Loucy (cell line): ENCODE results near the gene DUSP22.
A peak's percentile ranks its signal among the peaks of the same experiment; 100 is the strongest.

Source experiments
- H2AFZ ChIP-seq: fragments of 200-600 bp; sonication (generic); 2 replicates; pipeline ENCODE4 v1.6.0; 2016; ENCODE audit warnings: antibody characterized with exemption, mild to moderate bottlenecking, low read length, moderate library complexity
- H3F3A ChIP-seq: fragments of 200-600 bp; 2 replicates; pipeline ENCODE4 v1.6.0; 2016; ENCODE audit warnings: antibody characterized with exemption, low read depth, mild to moderate bottlenecking
- H3K27me3 ChIP-seq: fragments of 200-600 bp; sonication (generic); 2 replicates; pipeline ENCODE4 v1.6.1; 2014; ENCODE audit warnings: low read length, mild to moderate bottlenecking; ENCODE audit not compliant: insufficient read depth, poor library complexity, severe bottlenecking
- H3K36me3 ChIP-seq: fragments of 200-600 bp; sonication (generic); 2 replicates; pipeline ENCODE4 v1.6.1; 2016; ENCODE audit warnings: low read length; ENCODE audit not compliant: insufficient read depth
- H3K4me1 ChIP-seq: fragments of 200-600 bp; sonication (generic); 2 replicates; pipeline ENCODE4 v1.5.1; 2014; ENCODE audit warnings: low read length, mild to moderate bottlenecking; ENCODE audit not compliant: insufficient read depth, poor library complexity, severe bottlenecking
- H3K4me2 ChIP-seq: fragments of 200-600 bp; sonication (generic); 2 replicates; pipeline ENCODE4 v1.6.0; 2014; ENCODE audit warnings: antibody characterized with exemption, low read length, low read depth, mild to moderate bottlenecking; ENCODE audit not compliant: poor library complexity, severe bottlenecking
- H3K4me3 ChIP-seq: fragments of 200-600 bp; sonication (generic); 2 replicates; pipeline ENCODE4 v1.5.1; 2014; ENCODE audit warnings: low read length, mild to moderate bottlenecking, mixed read lengths; ENCODE audit not compliant: poor library complexity, severe bottlenecking
- H3K79me2 ChIP-seq: fragments of 200-600 bp; sonication (generic); 2 replicates; pipeline ENCODE4 v1.6.1; 2014; ENCODE audit warnings: low read length; ENCODE audit not compliant: insufficient read depth
- H3K9ac ChIP-seq: fragments of 200-600 bp; sonication (generic); 2 replicates; pipeline ENCODE4 v1.6.0; 2014; ENCODE audit warnings: mild to moderate bottlenecking, low read depth, low read length, moderate library complexity; ENCODE audit not compliant: poor library complexity, severe bottlenecking
- H3K9me2 ChIP-seq: fragments of 200-600 bp; sonication (generic); replicated peaks from 2 replicates; pipeline ENCODE4 v1.6.1; 2016; ENCODE audit warnings: low read depth, low read length, mixed read lengths
- H3K9me3 ChIP-seq: fragments of 200-600 bp; sonication (generic); 2 replicates; pipeline ENCODE4 v1.6.1; 2014; ENCODE audit warnings: mild to moderate bottlenecking, antibody characterized with exemption, low read length, low read depth; ENCODE audit not compliant: insufficient read depth
- H4K20me1 ChIP-seq: fragments of 200-600 bp; sonication (generic); 2 replicates; pipeline ENCODE4 v1.6.0; 2014; ENCODE audit warnings: antibody characterized with exemption, low read length, mild to moderate bottlenecking; ENCODE audit not compliant: insufficient read depth, poor library complexity, severe bottlenecking
- CTCF ChIP-seq: fragments of 200-600 bp; sonication (generic); conservative IDR thresholded peaks from 2 replicates; pipeline ENCODE4 v1.5.1; 2014; ENCODE audit warnings: mild to moderate bottlenecking, antibody characterized with exemption, low read length
- EZH2phosphoT487 ChIP-seq: fragments of 200-600 bp; IDR thresholded peaks from 2 replicates; pipeline ENCODE4 v1.6.1; 2018; ENCODE audit warnings: antibody characterized with exemption, mild to moderate bottlenecking, moderate library complexity, borderline replicate concordance

The DUSP22 gene

GRCh38 chr6:353642-354614, 61.6 kb downstream of the DUSP22 start:
- TF ChIP-seq CTCF (no peak), EZH2phosphoT487 (no peak)
- H3K36me3 ChIP-seq: peaks cover 2% of the 10 kb centered on the region; the same call in 1 of the 2 replicates
- no peak overlapping the region for H2AFZ ChIP-seq
- no peaks in the 10 kb centered on the region for H3K9me3 ChIP-seq
- no peak overlapping the region for H3K4me3 ChIP-seq
- peaks cover 28% of the 10 kb centered on the region for H3K4me1 ChIP-seq
- H3K9me2 ChIP-seq: no peaks in the 10 kb centered on the region
- H4K20me1 ChIP-seq: no peaks in the 10 kb centered on the region
- H3K27me3 ChIP-seq: no peaks in the 10 kb centered on the region
- peak overlapping the region; percentile 58 for H3K4me2 ChIP-seq
- H3K9ac ChIP-seq: no peak overlapping the region
- no peaks in the 10 kb centered on the region for H3K79me2 ChIP-seq
- no peaks in the 10 kb centered on the region for H3F3A ChIP-seq

DNA sequence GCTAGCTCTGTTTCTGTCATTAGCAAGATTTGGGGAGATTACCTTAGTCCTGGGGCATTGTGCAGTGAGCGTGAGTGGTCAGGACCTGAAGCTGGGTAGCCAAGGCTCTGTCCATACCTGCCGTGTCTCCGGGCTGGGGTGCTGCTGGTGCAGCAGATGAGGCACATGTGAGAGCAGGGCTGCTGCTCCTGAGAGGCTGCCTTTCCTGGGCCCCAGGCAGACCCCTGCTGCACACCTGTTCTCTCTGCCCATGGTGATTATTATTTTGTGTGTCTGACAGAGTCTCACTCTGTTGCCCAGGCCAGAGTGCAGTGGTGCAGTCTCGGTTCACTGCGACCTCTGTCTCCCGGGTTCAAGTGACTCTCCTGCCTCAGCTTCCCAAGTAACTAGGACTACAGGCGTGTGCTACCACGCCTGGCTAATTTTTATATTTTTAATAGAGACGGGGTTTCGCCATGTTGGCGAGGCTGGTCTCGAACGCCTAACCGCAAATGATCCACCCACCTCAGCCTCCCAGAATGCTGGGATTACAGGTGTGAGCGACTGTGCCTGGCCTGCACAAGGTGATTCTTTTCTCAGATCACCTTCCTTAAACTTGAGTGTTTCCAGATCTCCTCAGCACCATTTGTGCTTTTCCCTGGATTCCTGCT, 62.5 kb downstream of the DUSP22 start:
- Histone ChIP-seq H3K4me2 (no peak overlapping the region), H3F3A (no peaks in the 10 kb centered on the region), H3K79me2 (no peaks in the 10 kb centered on the region), H3K9me2 (no peaks in the 10 kb centered on the region), H3K4me3 (no peak overlapping the region), H3K9ac (no peak overlapping the region), H3K9me3 (no peaks in the 10 kb centered on the region), H3K36me3 (no peaks in the 10 kb centered on the region; the same call in 1 of the 2 replicates), H2AFZ (no peak overlapping the region), H3K27me3 (no peaks in the 10 kb centered on the region), H3K4me1 (peaks cover 28% of the 10 kb centered on the region), H4K20me1 (no peaks in the 10 kb centered on the region)
- no peak for TF ChIP-seq EZH2phosphoT487
- no peak for TF ChIP-seq CTCF

DNA sequence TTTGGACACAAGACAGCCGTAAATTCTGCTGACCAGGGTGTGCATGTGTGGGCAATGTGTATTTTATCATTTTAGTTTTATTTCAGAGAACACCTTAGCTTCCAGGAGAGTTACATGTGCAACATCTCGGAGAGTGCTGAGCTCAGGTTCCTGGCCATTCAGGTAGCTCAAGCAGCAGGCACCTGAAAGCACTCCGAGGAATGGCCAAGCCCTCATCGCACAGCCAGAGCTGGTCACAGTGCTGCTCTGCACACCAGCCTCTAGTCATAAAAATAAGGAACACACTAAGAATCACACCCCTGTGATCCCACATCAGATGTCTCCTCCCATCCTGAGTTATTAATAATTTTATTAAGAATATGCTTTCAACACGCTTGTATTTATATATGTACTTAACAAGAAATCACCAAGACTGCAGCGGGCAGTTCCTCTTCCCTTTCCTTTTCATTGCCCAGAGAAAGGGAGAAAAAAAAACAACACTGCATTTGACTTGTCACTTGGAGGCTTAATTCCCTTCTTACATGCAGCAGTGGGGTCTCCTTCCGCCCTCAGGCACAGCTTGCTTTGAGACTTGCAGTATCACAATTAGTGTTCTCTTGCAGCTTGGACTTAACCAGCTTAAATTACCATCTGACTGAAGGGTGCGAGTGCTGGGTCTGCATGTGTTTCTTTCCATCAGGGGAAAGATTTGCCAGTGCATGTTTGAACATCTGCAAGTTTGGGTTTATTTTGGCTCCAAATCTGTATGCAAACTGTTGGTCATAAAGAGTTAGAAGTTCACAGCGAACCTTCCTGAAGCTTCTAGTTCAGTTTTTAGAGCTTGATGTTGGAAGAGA, 63.3 kb downstream of the DUSP22 start:
- H3K9me3 ChIP-seq: no peaks in the 10 kb centered on the region
- no peak overlapping the region for H3K4me3 ChIP-seq
- H3K27me3 ChIP-seq: no peaks in the 10 kb centered on the region
- H3K9ac ChIP-seq: no peak overlapping the region
- H3K4me2 ChIP-seq: no peak overlapping the region
- no peaks in the 10 kb centered on the region for H4K20me1 ChIP-seq
- no peak for TF ChIP-seq CTCF
- no peak for TF ChIP-seq EZH2phosphoT487
- H3K9me2 ChIP-seq: no peaks in the 10 kb centered on the region
- no peaks in the 10 kb centered on the region; the same call in 1 of the 2 replicates for H3K36me3 ChIP-seq
- no peaks in the 10 kb centered on the region for H3K79me2 ChIP-seq
- no peaks in the 10 kb centered on the region for H3F3A ChIP-seq
- H3K4me1 ChIP-seq: peaks cover 28% of the 10 kb centered on the region
- no peak overlapping the region for H2AFZ ChIP-seq
